ENCODE data around the gene CERS6.
"Not testable (repeated sequence)": the region's sequence is repeated elsewhere in the genome, so short reads cannot be mapped to it uniquely, and the experiment has no call there.

Gene CERS6

DNA sequence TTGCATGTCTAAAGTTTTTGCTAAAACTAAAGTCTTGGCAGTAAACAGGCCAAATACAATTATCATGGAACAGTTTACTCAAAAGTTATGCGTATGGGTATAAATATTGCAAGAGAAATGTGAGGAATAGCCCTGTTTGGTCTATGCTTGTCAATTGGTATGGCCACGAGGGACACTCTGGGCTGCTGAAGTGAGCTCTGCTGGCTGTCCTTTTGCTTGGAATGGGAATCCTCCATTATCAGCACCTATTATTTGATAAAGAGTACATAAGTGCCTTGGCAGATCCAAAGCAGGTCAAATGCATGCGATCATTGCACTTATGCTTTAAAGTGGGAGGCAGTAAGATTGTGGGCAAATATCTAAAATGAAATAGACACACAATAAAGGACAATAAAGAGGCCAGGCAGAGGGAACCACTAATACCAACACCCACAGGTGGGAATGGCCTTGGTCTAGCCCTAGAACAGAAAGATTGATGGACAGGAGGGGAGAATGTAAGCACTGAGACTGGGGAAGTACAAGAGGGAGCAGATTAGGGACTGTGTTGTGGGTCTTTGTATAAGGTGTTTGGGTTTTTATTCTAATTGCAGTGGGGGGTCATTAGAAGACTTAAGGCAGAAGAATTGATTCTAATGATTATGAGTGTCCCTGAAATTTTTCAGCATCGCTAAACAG lies 286.3 kb downstream of the CERS6 start:
- no peak for DNase-seq

DNA sequence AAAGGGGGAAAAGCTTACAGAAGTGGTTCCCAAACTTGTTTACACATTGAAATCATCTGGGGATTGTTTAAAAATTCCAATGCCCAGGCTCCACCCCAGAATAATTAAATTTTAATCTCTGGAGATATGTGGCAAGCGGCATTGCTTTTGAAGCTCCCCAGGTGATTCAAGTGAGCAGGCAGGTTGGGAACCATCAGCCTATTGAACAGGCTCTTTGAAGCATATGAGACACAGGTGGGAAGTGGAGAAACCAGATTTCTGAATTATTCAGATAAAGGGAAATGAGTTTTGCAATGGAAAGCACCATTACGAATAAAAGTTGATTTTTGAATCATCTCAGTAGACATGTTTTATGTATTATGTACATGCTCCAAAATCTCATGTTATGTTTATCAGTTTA lies 288.8 kb downstream of the CERS6 start:
- DNase-seq, result no peak

DNA sequence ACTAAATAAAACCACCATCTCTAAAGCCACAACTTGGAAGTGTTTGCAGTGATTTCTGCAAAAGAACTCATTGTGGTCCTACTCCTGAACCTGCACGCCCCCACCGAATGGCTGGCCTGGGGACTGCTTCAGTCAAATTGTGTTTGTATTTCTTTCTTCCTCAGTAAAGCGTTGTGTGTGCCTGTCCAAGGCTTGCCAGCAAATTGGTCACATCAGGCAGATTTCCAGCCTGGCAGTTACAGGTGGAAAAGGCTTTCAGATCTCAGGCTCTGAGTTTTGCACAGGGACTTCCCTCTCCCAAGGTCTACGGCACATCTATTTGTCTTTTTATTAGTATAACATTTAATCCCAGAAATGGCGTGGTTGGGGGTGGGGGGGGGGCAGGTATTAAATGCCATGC lies 292.4 kb downstream of the CERS6 start:
- no peak for DNase-seq

DNA sequence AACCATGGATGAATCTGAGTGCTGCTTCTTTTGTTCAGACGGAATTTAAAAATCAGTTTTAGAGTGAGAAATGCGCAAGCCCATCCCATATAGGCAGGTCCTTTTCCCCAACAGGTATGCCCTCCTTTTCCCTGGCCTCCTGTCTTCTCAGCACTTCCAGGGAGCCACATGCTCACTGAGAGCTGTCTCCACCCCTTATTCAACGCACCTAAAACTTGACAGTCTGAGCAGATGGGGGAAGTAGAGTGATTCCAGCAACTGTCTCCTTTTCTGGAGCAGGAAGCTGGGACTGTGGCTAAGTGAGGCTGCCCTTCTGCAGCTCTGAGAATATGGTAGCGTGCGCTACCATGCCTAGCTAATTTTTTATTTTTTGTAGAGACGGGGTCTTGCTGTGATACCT lies 293.2 kb downstream of the CERS6 start:
- DNase-seq, result no peak

DNA sequence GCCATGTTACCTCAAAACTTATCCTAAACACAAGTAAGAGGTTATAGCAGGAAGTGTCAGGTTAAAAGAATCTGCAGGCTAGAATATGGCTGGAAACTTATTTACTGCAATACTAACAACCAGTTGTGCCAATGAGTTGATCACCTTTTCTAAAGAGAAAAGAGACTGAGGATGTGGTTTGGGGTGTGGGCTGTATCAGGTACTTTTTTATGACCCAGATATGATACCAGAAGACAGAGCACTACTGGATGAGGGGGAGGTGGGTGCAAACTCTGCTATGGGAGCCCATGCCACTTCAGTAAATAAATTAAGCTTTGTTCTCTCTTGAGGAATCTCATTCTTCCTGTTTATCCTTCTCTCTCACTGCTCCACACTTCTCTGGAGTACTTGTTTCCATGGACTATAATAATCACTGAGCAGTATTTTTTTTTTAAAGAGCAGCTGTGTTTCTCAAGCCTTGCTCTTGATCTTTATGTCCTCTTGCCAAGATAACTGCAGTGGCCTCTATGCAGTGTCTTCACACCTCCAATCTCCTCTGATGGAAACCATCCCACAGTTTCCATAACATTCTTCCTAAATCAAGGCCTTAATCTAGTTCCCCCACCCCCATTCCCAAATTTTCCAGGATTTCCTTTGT lies 295.1 kb downstream of the CERS6 start:
- DNase-seq, result no peak

DNA sequence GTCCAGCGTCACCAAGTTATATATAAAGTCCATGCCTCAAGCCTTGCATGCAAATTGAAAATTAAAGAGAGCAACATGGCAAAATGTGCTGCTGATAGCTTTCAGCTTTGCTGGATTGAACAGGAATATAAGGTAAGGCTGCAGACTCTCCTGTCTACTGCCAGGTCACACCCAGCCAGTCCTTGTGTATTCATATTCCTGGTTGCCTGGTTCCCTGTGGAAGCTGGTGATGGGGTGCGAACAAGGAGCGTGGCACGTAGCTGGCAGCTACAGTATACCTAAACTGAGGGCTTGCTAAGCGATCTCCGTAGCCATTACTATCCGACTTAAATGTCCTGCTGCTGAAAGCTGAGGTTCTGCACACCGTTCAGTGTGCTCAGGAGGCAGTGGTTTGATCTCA lies 296.3 kb downstream of the CERS6 start:
- DNase-seq, result no peak

DNA sequence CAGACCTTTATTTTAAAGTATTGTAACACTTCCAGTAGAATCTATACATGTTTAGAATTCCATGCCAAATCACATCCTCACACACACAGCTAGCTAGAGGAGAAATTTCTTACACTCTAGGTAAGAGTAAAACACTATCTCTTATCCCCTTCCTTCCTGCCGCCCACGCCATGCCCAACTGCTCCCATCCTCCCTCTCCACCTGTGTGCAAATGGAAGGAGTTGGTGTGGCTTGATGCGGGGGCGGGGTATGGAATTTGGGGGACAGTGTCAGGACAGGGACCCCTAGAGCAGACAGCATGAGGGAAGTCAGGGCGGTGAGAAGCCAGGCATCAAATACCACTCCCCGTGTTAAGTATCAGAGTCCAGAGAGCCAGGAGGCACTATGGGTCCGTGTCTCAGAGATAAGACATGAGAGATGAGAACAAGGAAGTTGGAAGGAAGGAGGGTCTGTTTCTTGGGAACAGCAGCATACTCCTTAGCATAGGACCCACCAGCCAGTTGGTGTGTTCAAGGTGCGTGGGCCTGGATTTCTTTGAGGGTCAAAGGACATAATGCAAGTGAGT lies 297.8 kb downstream of the CERS6 start:
- DNase-seq, result no peak

DNA sequence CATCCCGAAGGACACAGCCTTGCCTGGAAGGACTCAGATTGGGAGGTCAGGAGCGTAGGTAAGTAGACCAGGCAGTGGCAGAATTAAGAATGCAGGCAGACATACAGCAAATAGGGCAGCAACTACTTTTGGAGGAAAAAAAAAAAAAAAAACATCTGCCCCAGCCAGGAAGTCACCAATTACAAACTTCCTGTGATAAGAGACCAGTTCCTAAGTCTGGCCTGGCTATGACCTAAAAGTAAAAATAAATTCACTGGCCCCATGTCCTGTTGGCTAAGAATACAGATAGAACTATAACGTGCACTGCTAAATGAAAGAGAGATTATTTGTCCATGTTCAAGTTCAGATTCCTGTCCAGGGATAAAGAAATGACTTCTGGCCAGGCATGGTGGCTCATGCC lies 301.2 kb downstream of the CERS6 start:
- DNase-seq, result no peak

DNA sequence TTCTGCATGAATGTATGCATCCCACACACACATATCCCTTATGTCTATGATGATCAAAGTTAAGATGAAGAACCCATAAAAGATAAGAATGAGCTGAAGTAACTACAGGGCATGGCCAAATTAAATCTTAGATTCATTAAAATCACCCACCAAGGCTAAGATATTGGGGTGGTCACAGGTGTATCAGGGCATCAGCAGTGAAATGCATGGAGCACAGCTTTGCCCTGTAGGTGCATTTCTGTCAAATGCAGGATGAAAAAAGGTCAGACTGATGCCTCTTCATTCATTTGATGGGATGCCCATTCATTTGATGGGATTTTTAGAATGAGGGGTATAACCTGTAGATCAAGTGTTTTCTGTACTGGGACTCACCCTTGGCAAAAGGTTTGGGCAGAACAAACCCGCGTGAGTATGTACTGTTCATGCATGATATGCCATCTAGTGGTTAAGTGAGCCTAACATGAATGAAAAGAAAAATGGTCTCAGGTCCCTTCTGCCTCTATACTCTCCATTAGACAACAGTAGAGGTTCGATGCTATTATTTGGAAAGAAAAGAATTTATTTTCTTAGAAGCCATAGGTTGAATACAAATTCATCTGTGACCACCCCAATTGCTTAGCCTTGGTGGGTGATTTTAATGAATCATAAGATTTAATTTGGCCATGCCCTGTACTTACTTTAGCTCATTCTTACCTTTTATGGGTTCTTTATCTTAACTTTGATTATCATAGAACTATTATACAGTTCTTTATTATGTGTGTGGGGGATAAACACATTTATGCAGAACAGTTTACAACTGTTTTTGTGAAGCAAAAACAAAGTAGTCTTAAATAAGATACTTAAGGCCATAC lies 303.1 kb downstream of the CERS6 start:
- DNase-seq, result no peak

DNA sequence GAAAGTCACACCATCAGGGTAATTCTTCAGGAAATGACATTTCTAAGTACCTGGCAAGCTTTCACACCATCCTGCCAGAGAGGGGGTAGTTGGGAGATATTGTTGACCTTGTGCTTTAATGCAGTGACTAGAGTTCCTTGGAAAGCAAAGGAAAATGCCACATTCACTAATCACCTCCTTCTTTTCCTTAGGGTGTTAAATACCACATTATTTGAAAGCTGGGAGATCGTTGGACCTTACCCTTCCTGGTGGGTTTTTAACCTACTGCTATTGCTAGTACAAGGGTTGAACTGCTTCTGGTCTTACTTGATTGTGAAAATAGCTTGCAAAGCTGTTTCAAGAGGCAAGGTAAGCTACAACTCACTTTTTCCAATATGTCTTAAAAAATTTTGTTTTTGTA lies 309.3 kb downstream of the CERS6 start:
- DNase-seq, result no peak

DNA sequence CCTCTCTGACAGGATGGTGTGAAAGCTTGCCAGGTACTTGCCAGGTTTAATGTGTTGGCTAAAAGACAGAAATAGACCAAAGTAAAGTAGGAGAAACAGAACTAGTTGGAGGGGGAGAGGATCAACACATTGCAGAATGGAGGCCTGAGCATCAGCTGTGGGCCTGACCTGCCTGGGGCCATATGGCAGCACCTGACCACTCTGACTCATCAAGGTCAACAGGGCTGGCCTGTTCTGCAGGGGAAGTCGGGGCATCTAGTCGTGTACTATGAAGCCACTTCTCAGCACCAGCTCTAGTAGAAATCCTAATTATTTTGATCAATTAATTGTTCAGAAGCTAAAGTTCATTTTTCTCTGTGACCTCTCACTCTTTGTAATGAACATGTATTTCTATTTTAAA lies 310.5 kb downstream of the CERS6 start:
- DNase-seq, result no peak

DNA sequence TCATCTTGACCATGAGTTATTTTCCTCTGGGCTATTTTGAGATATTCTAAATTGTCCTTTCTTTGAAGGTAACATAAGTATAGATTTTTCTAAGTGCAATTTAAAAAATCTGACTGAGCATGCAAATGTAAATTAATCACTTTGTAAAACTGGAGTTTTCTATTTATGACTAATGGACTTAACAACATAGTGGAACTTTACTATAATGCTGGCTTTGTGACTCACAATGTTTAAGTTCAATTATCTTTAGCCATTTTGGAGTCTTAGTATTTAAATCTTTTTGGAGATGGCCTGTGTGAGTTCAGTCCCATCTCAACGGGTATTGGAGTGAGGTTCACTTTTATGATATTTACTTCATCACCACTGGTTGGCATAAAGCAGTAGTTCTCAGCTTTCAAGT lies 311.2 kb downstream of the CERS6 start:
- DNase-seq, result no peak

DNA sequence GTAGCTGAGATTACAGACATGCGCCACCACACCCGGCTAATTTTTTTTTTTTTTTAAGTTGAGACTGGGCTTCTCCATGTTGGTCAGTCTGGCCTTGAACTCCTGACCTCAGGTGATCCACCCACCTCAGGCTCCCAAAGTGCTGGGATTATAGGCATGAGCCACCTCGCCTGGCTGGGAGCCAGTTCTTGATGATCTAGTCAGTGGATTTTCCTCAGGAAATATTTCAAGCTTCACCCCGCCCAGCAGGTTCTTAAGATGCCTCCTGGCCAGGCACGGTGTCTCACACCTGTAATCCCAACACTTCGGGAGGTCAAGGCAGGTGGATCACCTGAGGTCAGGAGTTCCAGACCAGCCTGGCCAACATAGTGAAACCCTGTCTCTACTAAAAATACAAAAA lies 312.3 kb downstream of the CERS6 start:
- DNase-seq, result not testable (repeated sequence)

DNA sequence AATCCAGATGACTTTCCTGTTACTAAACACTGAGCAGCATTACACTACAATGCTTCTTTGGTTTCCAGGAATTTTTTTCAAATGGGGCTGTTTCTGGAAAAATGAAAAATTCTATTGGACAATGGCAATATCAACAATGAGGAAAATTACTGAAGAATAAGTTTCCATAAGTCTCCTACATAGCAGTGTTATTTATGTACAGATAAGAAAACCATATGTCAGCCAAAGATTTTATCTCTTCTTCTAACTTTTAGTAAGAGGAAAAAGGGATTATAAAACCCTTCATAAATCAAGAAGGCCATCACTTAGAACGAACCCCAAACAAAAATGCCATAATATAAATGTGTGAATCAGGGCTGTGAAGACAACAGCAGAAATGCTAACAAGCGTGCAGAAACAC lies 314.7 kb downstream of the CERS6 start:
- DNase-seq, result no peak

DNA sequence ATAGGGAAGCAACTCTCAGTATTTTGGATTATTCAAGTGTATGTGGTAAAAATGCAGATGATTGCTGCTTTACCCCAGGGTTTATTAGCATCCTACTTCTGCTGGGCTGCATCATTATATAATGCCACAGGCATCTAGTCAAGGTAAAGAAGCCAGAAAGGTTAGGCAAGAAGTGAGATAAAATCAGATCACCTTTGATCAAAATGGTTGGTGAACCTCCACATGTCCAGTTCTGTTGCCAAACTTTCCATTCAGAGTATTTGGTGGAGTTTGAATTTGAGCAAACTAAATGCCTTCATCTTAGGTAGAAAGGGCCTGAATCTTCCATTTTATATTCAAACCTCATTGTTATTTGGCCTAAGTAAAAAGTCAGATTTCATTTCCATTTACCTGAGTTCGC lies 316.6 kb downstream of the CERS6 start:
- DNase-seq, result no peak

DNA sequence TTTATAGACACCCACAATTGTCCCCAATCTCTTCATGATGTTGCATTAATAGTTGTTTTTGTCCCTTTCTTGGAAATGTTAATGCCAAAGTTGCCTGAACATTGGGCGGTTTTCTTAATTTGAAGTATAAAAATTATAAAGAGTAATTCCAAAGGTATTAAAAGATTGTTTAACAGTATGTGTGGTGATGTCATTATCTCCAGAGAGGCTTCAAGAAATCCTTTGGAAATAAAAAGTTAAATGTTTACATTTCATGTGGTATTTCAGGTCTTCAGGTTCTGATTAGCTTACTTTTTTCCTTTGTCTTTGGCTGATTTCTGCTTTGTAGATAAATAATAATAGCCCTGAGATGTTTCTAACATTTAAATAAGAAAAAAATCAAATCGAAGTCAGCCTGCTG lies 317.1 kb downstream of the CERS6 start:
- DNase-seq, result no peak

DNA sequence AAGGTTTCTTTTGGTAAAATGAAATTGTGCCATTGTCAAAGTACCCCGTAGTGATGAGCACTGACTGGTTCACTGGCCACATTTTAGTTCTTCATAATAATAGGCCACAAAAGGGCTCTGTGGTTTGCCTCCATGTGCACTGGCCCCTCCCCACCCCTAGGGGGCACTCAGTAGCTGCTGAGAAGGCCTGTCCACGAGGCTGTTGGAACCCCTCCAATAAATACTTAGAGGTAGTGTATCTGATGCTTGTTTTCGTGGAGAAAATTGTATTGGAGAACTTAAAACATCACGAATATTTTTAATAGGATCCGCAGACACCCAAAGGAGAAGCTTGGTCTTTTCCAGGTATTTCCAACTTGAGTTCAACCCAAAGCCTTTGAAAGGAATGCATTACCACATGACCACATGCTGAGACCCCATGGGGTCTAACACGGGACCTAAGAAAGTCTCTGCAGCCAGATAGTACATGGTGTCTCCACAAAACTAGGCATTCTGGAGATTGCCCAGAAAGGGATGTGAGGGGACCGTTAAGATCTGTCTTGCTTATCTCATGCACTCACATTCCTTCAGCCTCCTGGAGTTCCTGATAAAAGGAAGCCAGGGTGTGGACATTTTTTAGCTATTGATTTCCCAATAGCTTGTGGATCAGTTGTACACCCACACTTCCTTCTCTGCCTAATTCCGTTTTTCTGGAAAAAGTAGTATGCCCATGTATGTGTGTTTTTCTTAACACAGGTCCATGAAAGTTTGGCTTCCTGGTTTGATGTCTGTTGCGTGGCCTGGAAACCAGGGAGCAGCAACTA lies 317.8 kb downstream of the CERS6 start:
- DNase-seq, result no peak

DNA sequence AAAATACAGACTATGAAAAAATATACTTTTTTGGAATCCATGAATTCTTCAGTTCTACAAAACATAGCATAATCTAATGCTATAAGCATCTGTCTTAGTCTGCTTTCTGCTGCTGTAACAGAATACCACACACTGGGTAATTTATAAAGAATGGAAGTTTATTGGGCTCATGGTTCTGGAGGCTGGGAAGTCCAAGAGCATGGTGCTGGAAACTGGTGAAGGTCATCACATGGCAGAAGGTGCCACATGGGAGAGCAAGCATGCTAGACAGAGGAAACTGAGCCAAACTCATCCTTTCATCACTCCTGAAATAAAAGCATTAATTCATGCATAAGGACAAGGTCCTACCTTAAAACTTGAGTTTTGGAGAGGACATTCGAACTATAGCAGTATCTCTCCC lies 319.8 kb downstream of the CERS6 start:
- DNase-seq, result no peak

DNA sequence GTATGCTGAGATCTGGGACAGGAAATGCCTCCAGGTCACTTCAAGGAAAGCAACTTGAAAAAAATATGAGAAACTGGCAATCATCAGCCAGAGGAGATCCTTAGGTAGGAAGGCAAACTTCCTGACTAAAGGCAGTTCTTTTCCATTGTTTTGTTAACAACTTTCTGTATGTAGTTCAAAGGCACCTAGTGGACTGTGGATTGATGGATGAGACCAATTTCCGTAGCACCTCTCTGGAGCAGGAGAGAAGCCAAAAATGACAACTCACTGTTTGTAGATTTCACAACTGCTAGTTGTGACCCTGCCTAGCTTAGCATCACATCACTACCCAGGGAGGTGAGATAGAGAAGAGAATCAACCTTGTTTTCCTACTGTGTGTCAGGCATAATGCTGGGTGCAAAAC lies 324.6 kb downstream of the CERS6 start:
- DNase-seq, result no peak

DNA sequence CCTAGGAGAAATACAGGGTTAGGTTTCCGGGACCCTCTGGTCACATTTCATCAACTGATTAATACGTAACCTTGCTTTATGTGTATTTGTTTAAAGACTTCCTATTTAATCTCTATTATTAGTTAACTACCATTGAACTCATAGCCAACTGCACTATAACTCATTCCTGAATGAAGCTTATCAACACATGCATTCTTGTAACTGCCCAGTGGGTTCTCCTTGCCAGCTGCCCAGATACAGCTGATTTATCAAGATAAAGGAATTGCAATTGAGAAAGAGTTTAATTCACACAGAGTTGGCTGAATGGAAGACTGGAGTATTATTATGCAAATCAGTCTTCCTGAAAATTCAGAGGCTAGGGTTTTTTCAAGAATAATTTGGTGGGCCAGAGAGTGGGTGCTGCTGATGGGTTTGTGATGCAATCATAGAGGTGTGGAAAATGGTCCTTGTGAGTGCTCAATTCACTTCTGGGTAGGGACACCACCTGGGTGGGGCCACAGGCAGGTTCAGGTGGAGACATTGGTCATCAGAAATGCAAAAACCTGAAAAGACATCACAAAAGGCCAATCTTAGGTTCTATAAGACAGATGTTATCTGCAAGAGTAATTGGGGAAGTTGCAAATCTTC lies 325.2 kb downstream of the CERS6 start:
- no peak for DNase-seq

DNA sequence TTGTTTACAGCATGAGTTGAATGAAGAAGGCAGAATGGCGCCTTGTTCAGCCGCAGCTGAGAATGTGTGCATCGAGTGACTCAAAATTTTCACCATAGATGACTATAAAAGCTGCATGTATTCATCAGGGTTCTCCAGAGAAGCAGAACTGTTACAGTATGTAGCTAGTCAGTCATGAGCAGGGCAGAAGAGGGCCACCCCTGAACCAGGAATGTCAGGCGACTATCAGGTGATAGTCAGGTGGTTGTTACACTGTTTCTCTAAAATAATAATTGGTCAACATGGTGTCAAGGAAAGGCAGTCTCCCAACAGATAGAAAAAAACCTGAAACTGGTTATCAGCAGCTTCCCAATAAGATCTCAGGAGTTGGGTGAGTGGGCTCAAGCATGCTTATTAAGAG lies 326.2 kb downstream of the CERS6 start:
- DNase-seq, result no peak

DNA sequence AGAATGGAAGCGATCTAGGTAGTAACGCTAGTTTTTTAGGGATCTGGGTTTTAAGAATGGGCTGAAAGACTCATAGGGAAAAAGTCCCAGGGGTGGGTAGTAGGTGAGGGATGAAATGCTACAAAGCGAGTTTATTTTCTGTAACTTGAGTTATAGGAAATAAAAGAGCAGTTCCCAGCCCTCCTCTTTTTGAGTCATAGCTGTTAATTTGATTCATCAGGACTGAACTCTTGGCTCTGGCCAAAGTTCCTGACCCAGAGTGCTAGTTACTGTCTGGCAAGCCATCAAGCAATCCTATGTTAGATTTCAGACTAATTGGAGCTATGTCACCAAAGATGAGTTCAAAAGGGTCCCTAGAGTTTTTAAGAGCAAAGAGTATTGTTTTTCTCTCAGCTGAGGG lies 328.9 kb downstream of the CERS6 start:
- no peak for DNase-seq
